BJ (cell line): ENCODE results near the gene TST. TPM values are rescaled to one million over a fixed set of nuclear protein-coding genes. Genes with fewer than 3 reads are reported as not detected.

Experiments
- CTCF ChIA-PET: fragments of 350-600 bp; formaldehyde crosslinking; extraction: SDS; loops from one replicate; lab custom pipeline; 2021; ENCODE audit warnings: antibody characterized with exemption, inconsistent platforms; lab: Yijun Ruan, JAX
- POLR2A ChIA-PET: fragments of 300-600 bp; sonication (Branson Sonifier 250); formaldehyde crosslinking; extraction: SDS; loops from one replicate; lab custom pipeline; 2021; ENCODE audit warnings: antibody characterized with exemption; lab: Charles Lee
- DNase-seq: peaks from one replicate; pipeline ENCODE4 v3.0.0-alpha.2; 2011; ENCODE audit warnings: low read depth
- H3K27me3 ChIP-seq: 2 replicates; pipeline ENCODE4 v1.6.0; 2011; ENCODE audit warnings: low read length; ENCODE audit not compliant: control insufficient read depth, insufficient read depth
- H3K36me3 ChIP-seq: 2 replicates; pipeline ENCODE4 v1.5.1; 2011; ENCODE audit warnings: low read length; ENCODE audit not compliant: control insufficient read depth, insufficient read depth
- H3K4me3 ChIP-seq: 2 replicates; pipeline ENCODE4 v1.5.1; 2011; ENCODE audit warnings: low read depth, mild to moderate bottlenecking, control low read depth, low read length
- polyA plus RNA-seq: library from polyadenylated mRNA; depleted of rRNA; stranded (reverse); fragments of >200 nt; gene quantifications from 2 replicates; pipeline ENCODE4 v1.2.3, GENCODE V29; 2011
- TF ChIP-seq, protein P1 (sequence below): IDR thresholded peaks from 2 replicates; pipeline ENCODE4 v1.5.1; 2011; ENCODE audit warnings: low read depth, mild to moderate bottlenecking, control low read depth, inconsistent platforms, low read length, moderate library complexity; ENCODE audit not compliant: insufficient read depth

The TST gene
- polyA plus RNA-seq, 1 experiment = 45.7 TPM

DNA sequence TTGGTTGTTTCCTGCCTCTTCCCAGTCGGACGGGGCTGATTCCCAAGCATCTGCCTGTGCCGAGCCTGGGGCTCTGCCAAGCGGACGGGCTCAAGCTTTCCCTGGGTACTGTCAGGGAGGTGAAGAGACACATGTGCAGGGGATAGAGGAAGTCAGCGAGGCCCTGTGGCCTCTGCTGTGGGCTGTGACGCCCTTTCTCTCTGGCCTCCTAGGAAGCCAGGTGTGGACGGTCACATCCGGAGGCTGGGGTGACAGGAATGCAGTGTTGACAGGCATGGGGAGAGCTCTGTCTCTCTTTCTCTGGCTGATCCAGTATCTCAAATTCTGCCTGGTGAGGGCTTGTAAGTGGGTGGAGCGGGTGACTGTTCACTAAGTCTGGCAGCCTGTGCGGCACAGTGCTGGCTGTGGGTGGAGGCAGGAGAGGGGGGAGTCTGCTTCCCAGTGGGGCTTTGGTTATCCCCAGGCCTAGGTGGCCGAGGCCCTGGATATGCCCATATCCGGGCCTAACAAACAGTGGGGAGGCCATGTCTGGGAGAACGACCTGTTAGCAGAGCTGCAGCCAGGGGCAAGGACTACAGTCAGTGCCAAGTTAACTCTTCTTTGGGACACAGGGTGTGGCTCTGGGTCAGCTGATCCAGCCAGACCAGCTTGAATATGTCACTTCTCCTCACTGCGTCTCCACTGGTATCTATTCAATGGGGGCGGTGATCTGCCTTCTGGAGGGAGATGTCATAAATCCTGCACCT, 34.2 kb upstream of the TST start:
- peaks cover 13% of the 10 kb centered on the region for H3K36me3 ChIP-seq
- DNase-seq = no peak
- ChIA-PET POLR2A (no interaction called here), CTCF (interaction anchor here (0.9 kb wide), 1 partner anchor 198 kb away, joined by 3 read pairs; no protein-coding TSS in a partner anchor)
- no peak overlapping the region for H3K4me3 ChIP-seq
- TF ChIP-seq, protein P1, sequence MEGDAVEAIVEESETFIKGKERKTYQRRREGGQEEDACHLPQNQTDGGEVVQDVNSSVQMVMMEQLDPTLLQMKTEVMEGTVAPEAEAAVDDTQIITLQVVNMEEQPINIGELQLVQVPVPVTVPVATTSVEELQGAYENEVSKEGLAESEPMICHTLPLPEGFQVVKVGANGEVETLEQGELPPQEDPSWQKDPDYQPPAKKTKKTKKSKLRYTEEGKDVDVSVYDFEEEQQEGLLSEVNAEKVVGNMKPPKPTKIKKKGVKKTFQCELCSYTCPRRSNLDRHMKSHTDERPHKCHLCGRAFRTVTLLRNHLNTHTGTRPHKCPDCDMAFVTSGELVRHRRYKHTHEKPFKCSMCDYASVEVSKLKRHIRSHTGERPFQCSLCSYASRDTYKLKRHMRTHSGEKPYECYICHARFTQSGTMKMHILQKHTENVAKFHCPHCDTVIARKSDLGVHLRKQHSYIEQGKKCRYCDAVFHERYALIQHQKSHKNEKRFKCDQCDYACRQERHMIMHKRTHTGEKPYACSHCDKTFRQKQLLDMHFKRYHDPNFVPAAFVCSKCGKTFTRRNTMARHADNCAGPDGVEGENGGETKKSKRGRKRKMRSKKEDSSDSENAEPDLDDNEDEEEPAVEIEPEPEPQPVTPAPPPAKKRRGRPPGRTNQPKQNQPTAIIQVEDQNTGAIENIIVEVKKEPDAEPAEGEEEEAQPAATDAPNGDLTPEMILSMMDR = no peak
- H3K27me3 ChIP-seq = no peaks in the 10 kb centered on the region

DNA sequence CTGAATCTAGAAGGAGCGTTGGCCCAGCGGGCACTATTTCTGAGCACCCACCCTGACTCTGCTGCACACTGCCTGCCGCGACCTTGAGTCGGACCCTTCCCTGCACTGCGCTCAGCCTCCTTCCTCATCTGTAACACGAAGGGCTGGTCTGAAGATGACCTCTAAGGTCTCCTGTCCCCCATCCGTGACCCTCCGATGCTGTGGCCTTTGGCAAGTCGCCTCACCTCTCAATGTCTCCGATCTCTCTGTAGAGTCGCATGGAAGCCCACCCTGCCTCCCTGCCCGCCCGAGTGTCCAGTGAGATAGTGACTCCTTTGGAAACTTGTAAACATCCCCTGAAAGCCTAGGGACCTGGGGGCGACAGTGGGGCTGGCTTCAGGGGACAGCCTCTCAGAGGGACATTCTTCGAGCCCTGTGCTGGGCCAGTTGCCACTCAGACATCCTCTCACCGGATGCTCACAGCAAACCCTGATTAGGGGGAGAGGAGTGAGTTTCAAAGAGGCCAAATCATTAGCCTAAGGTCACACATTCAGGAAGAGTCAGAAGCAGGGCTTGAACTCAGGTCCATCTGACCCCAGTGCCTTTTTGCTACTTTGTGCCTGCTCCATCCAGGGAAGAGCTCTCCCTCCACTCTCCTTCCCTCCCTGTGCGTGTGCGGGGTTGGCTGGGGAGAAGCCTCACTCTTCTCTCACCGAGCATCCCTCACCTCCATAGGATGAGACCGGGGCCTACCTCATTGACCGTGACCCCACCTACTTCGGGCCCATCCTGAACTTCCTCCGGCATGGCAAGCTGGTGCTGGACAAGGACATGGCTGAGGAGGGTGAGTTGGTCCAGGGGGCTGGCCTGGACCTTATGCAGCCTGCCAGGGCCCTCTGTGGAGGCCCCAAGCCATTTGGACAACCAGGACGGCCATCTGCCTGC, 33.4 kb upstream of the TST start:
- POLR2A ChIA-PET = no interaction called here
- no peak for DNase-seq
- Histone ChIP-seq H3K4me3 (peak overlapping the region; percentile 72), H3K27me3 (no peaks in the 10 kb centered on the region), H3K36me3 (peaks cover 11% of the 10 kb centered on the region)
- TF ChIP-seq, protein P1 = no peak
- CTCF ChIA-PET = interaction anchor here (0.9 to 1.5 kb wide), 2 partner anchors 24 to 147 kb away, joined by 3 to 5 read pairs; no protein-coding TSS in a partner anchor

DNA sequence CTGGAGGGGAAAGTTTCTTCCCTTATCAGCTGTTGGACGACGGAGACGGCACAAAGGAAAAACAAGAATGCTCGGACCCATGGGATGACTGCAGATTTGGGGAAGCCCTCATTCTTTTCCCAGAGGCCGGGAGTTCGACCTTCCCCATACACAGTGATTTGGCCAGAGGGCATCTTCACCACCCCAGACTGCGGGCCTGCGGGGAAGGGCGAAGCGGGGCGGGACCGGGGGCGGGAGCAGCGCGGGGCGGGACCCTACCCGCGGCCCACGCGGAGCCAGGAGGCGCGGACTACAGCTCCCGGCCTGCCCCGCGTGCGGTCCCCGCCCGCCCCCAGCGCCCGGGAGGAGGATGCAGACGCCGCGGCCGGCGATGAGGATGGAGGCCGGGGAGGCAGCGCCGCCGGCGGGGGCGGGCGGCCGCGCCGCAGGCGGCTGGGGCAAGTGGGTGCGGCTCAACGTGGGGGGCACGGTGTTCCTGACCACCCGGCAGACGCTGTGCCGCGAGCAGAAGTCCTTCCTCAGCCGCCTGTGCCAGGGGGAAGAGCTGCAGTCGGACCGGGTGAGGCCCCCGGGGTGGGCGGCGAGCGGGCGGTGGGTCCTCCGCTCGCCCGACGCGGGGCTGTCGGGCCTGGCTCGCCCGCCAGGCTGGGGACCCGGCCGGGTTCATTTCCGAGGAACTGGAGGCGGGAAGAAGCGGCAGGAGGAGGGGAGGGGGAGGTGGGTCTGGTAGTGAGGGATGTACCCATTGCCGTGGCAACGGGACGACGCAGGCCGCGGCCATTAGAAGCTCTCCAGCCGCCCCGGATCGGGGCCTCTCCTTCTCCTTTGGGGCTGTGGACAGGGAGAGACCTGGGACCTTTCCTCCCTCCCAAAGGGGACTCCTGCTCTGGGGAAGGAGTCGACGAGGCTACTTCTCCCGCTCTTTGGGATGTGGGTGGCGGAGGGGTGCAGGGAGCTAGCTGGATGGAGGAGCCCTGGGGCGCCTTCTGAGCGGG, 32.4 kb upstream of the TST start, which contains the start of gene KCTD17:
Gene KCTD17, plus strand, starts transcription at position 352 of the 995 bp plus-strand sequence. Its CDS starts 19 bp downstream, at position 371.
- ChIA-PET POLR2A (no interaction called here), CTCF (interaction anchor here (0.6 to 1.5 kb wide), 3 partner anchors 14 to 148 kb away, joined by 3 to 5 read pairs (median 3); no protein-coding TSS in a partner anchor)
- TF ChIP-seq, protein P1 = no peak
- DNase-seq = no peak
- peak within 1 kb of the TSS; percentile 72 for H3K4me3 ChIP-seq
- no peaks in the 10 kb centered on the region for H3K27me3 ChIP-seq
- H3K36me3 ChIP-seq = peaks cover 9% of the 10 kb centered on the region

DNA sequence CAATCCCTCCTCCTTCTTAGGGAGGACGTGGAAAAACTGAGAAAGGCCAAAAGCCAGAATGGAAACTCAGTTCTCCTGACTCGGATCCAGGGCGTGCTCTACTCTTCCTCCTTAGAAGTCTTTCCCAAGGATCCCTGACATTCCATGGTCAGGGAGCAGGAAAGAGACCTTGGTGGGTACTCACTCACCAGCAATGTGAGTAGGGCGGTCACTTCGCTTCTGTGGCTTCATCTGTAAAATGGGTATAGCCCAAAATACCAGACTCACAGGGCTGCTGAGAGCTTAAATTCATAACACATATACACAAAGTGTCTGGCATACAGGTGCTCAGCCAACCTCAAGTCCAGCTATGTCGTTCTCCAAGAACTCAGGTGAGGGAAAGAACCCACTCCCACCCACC, 31.7 kb upstream of the TST start:
- DNase-seq = no peak
- TF ChIP-seq, protein P1 = no peak
- H3K36me3 ChIP-seq = peaks cover 9% of the 10 kb centered on the region
- POLR2A ChIA-PET = no interaction called here
- no peaks in the 10 kb centered on the region for H3K27me3 ChIP-seq
- CTCF ChIA-PET = interaction anchor here (0.6 to 1.5 kb wide), 2 partner anchors 13 to 149 kb away, joined by 3 to 5 read pairs; no protein-coding TSS in a partner anchor
- no peak overlapping the region for H3K4me3 ChIP-seq
